ENCODE data around the gene KIAA0319L. TPM values are rescaled to one million over a fixed set of nuclear protein-coding genes. Genes with fewer than 3 reads are reported as not detected.

The KIAA0319L gene
- polyA plus RNA-seq, 1 donor (not counting 4 experiments of a cell fraction or from before 2014, with no cell fraction given): 23.8 TPM

- Histone ChIP-seq H3K36me3 (ENCODE audit: control insufficient read depth in 2 of 2, extremely low read depth in 1 of 2, insufficient read depth in 2 of 2, low read length in 2 of 2) (no peaks in the 10 kb centered on the region), H3K4me2 (ENCODE audit: control insufficient read depth, extremely low read depth, insufficient read depth, low read depth, low read length) (no peak overlapping the region), H3K9me1 (ENCODE audit: control insufficient read depth, extremely low read depth, insufficient read depth, low read length) (no peaks in the 10 kb centered on the region), H4K20me1 (ENCODE audit: control insufficient read depth, extremely low read depth, insufficient read depth, low read length) (no peaks in the 10 kb centered on the region), H3K9me3 (ENCODE audit: control insufficient read depth, low read depth, low read length) (no peaks in the 10 kb centered on the region), H3K4me1 (ENCODE audit: control insufficient read depth, extremely low read depth, insufficient read depth, low read length) (peaks cover 43% of the 10 kb centered on the region), H3K9ac (ENCODE audit: control insufficient read depth, extremely low read depth, insufficient read depth, low read length) (no peak overlapping the region), H3K79me2 (ENCODE audit: control insufficient read depth, insufficient read depth, low read length) (no peaks in the 10 kb centered on the region), H3K27ac (ENCODE audit: control insufficient read depth, insufficient read depth, low read length) (no peak overlapping the region), H3K4me3 (ENCODE audit: control insufficient read depth in 2 of 3, extremely low read depth in 1 of 3, insufficient read depth in 2 of 3, low read depth in 1 of 3, low read length in 3 of 3) (no peak overlapping the region), H2AFZ (ENCODE audit: control insufficient read depth, low read length) (no peak overlapping the region), H3K27me3 (ENCODE audit: control insufficient read depth, extremely low read depth, insufficient read depth, low read length) (peaks cover 14% of the 10 kb centered on the region)
- FAIRE-seq (no peak), DNase-seq (ENCODE audit: low read depth, low spot score) (no peak)
- TF ChIP-seq EZH2 (IDR thresholded peaks at IDR 0.05; ENCODE audit: low read length): no peak
- TF ChIP-seq CTCF (optimal IDR thresholded peaks at IDR 0.05 in 1 of 3, IDR thresholded peaks at IDR 0.05 in 1 of 3, conservative IDR thresholded peaks at IDR 0.05 in 1 of 3; ENCODE audit: extremely low read depth in 1 of 3, insufficient read depth in 2 of 3, low read length in 3 of 3): no peak
- dilution Hi-C loops (cut with MboI; ENCODE audit: extremely low pct_ligation_motif_present, low sequenced_read_pairs): no loop called here
These were observed 14.1 kb upstream of the KIAA0319L start for GRCh38 chr1:35571263-35571662.

- H3K27ac ChIP-seq (ENCODE audit: control insufficient read depth, insufficient read depth, low read length): peak overlapping the region; percentile 13
- no peak for DNase-seq (ENCODE audit: low read depth, low spot score)
- no peak overlapping the region for H3K4me2 ChIP-seq (ENCODE audit: control insufficient read depth, extremely low read depth, insufficient read depth, low read depth, low read length)
- no peaks in the 10 kb centered on the region for H3K9me3 ChIP-seq (ENCODE audit: control insufficient read depth, low read depth, low read length)
- H2AFZ ChIP-seq (ENCODE audit: control insufficient read depth, low read length): no peak overlapping the region
- peak; percentile 29 for FAIRE-seq
- H3K36me3 ChIP-seq (ENCODE audit: control insufficient read depth in 2 of 2, extremely low read depth in 1 of 2, insufficient read depth in 2 of 2, low read length in 2 of 2): peaks cover 0 to 3% of the 10 kb centered on the region in 2 experiments
- dilution Hi-C loops (cut with MboI; ENCODE audit: extremely low pct_ligation_motif_present, low sequenced_read_pairs): no loop called here
- no peaks in the 10 kb centered on the region for H3K79me2 ChIP-seq (ENCODE audit: control insufficient read depth, insufficient read depth, low read length)
- H3K4me3 ChIP-seq (ENCODE audit: control insufficient read depth in 2 of 3, extremely low read depth in 1 of 3, insufficient read depth in 2 of 3, low read depth in 1 of 3, low read length in 3 of 3): no peak overlapping the region
- H3K9me1 ChIP-seq (ENCODE audit: control insufficient read depth, extremely low read depth, insufficient read depth, low read length): no peaks in the 10 kb centered on the region
- TF ChIP-seq EZH2 (IDR thresholded peaks at IDR 0.05; ENCODE audit: low read length): no peak
- no peak for TF ChIP-seq CTCF (optimal IDR thresholded peaks at IDR 0.05 in 1 of 3, IDR thresholded peaks at IDR 0.05 in 1 of 3, conservative IDR thresholded peaks at IDR 0.05 in 1 of 3; ENCODE audit: extremely low read depth in 1 of 3, insufficient read depth in 2 of 3, low read length in 3 of 3)
- peaks cover 14% of the 10 kb centered on the region for H3K27me3 ChIP-seq (ENCODE audit: control insufficient read depth, extremely low read depth, insufficient read depth, low read length)
- H3K4me1 ChIP-seq (ENCODE audit: control insufficient read depth, extremely low read depth, insufficient read depth, low read length): peaks cover 38% of the 10 kb centered on the region
- no peaks in the 10 kb centered on the region for H4K20me1 ChIP-seq (ENCODE audit: control insufficient read depth, extremely low read depth, insufficient read depth, low read length)
- no peak overlapping the region for H3K9ac ChIP-seq (ENCODE audit: control insufficient read depth, extremely low read depth, insufficient read depth, low read length)
These were observed 13.5 kb upstream of the KIAA0319L start for GRCh38 chr1:35570589-35571137.

Data from keratinocyte (primary cell).